Activated naive CD4-positive, alpha-beta T cell treated with anti-CD3 and anti-CD28 coated beads, Interleukin-2, amount 50 U/mL, for 72 hours (primary cell): ENCODE data around the gene RIOX2. TPM values are rescaled to one million over a fixed set of nuclear protein-coding genes. Genes with fewer than 3 reads are reported as not detected.
A peak's percentile ranks its signal among the peaks of the same experiment; 100 is the strongest.

Source experiments
- ATAC-seq, 2 donors: fragments of 150-1000 bp; cut with Tn5 transposase; 2 replicates each; pipeline ENCODE4 v1.10.0; 2021; ENCODE audit warnings: mild to moderate bottlenecking in 2 of 2, moderate library complexity in 2 of 2
- DNase-seq, 2 donors: peaks; one replicate each; pipeline ENCODE4 v3.0.0; 2021 to 2022; ENCODE audit warnings: low spot score in 2 of 2
- H3K27ac Mint-ChIP-seq, 2 donors: one replicate each; pipeline ENCODE4 v1.8.0; 2022; ENCODE audit warnings: mild to moderate bottlenecking in 2 of 2, mixed read lengths in 2 of 2
- H3K36me3 Mint-ChIP-seq, 2 donors: one replicate each; pipeline ENCODE4 v1.8.0; 2022; ENCODE audit warnings: mixed read lengths in 2 of 2
- H3K9me3 Mint-ChIP-seq, 2 donors: one replicate each; pipeline ENCODE4 v1.8.0; 2022; ENCODE audit warnings: mixed read lengths in 2 of 2
- total RNA-seq, 2 donors: library from RNA; stranded (reverse); gene quantifications; one replicate each; pipeline ENCODE4 v1.2.3, GENCODE V29; 2022

The RIOX2 gene
- total RNA-seq, 2 donors from 2014 or later = 9.3 to 38.9 TPM

DNA sequence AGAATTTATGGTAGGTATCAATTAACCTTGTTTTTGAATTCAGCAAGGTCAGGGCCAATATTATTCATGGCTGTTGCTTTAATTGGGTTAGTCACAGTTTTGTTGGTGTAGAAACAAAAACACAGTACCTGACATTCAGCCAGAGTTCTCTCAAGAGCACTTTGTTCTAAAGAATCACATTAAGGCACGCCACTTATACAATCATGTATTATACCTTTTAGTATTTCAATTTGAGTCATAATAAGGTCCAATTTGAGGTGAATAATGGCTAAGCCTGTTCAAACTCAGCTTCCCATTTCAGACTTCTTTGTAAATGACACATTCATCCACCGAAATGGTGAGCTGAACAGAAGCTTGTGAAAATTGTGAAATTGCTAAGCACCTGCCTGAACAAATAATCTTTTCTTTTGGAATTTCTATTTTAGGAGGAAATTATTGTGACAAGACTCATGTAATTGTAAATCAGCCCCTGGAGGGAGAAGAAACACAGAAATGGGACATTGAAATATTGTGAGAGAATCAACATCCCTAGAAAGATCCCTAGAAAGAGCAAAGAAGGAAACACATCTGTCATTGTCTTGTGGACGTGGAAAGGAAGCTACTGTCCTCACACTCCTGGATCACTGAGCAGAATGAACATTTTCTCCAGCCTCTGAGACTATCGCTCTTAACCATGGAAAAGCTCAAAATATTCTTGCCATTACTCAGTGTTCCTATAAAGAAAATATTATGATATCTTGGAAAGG, 29.3 kb downstream of the RIOX2 start:
- Mint-ChIP-seq H3K27ac (peak overlapping the region; percentile 60 to 67), H3K9me3 (no peaks in the 10 kb centered on the region), H3K36me3 (no peaks in the 10 kb centered on the region)
- ATAC-seq (peak; percentile 63 to 97), DNase-seq (no peak)

DNA sequence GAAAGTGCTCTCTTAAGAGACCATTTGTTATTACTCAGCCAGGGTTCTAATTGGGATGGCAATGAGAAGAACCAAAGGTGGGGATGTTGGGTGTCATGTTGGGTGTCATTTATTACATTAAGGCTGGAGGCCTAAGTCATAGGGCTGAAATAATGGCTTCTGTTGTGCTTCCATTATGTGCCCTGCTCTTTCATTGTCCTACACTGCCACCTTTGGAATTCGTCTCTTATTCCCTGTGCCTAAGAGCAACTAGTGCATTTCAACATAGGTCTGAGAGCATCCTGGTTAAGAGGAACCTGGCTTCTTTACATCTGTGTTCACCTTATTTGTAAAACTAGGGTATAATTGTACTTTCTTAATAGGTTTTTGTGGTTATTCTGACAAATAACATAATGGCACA, 32.2 kb downstream of the RIOX2 start:
- DNase-seq (no peak), ATAC-seq (no peak)
- Mint-ChIP-seq H3K36me3 (peaks cover 0 to 23% of the 10 kb centered on the region in 2 donors), H3K9me3 (no peaks in the 10 kb centered on the region), H3K27ac (no peak overlapping the region)

- DNase-seq = no peak
- Mint-ChIP-seq H3K36me3 (peaks cover 0 to 23% of the 10 kb centered on the region in 2 donors), H3K9me3 (no peaks in the 10 kb centered on the region), H3K27ac (no peak overlapping the region)
- no peak for ATAC-seq
Measured at GRCh38 chr3:97939401-97939800, 32.8 kb downstream of the RIOX2 start.

- H3K27ac Mint-ChIP-seq = no peak overlapping the region
- ATAC-seq = no peak
- no peak for DNase-seq
Measured at GRCh38 chr3:97938444-97938843, 33.8 kb downstream of the RIOX2 start.

DNA sequence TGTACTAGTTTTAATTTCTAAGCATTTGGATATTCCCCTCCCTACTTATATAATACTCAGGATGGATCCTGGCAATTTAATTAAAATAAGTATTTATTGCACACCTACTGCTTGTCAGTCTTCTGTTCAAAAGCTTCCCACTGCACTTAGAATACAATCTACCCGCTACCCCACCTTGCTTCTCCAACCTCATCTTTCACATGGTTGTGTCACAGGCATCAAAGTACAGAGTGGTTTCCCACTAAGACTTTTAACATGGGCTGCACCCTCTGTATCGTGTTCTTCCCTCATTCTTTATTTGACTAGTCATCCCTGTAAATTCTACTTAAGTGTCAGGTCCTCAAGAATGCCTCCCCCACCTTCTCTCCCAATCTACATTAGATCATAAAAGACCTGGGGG, 35.0 kb downstream of the RIOX2 start:
- Mint-ChIP-seq H3K36me3 (peaks cover 0 to 28% of the 10 kb centered on the region in 2 donors), H3K9me3 (no peaks in the 10 kb centered on the region), H3K27ac (no peak overlapping the region)
- DNase-seq = no peak
- ATAC-seq = peak in 1 of 2 donors; percentile 42

More at GRCh38 chr3:97938444-97938843, 33.8 kb downstream of the RIOX2 start:
- H3K9me3 Mint-ChIP-seq = no peaks in the 10 kb centered on the region
- H3K36me3 Mint-ChIP-seq = peaks cover 0 to 23% of the 10 kb centered on the region in 2 donors

- no peak for DNase-seq
- H3K36me3 Mint-ChIP-seq = peaks cover 7 to 36% of the 10 kb centered on the region in 2 donors
- peak overlapping the region in 1 of 2 donors; percentile 12 for H3K27ac Mint-ChIP-seq
- H3K9me3 Mint-ChIP-seq = peaks cover 6% of the 10 kb centered on the region in 2 donors
- peak; percentile 63 to 78 for ATAC-seq
Measured at GRCh38 chr3:97935842-97936241, 36.4 kb downstream of the RIOX2 start.

DNA sequence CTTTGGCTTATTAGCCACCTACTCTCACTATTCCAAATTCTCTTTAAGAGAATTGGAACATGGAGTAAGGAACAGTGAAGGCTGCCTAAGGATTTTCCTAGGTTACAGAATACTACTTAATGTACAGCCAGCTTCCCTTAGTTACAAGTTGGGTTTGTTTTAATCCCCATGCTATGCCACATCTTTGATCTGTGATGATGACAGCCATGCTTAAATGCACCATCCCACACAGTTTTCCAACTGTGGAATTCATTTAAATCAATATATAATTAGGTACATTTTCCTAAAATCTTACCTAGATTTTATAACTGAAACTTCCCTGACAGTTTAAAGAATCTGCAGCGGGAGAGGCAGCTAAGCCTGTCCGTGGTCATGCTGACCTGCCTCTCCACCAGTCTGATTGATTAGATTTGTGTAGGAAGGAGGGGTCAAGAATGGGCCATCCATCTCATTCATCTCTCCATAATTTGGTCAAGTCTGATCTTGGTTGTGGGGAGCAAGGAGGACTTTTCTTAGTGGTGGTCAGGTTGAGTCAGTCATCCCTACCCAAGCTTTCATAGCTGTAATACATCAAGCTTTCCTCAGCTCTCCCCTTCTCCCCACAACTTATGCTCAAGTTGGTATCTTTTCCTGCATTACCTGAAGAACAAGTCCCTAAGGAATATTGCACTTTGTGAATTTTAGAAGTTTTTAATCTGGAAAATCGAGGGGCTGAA, 37.1 kb downstream of the RIOX2 start:
- DNase-seq = no peak
- peaks cover 6 to 8% of the 10 kb centered on the region in 2 donors for H3K9me3 Mint-ChIP-seq

GRCh38 chr3:97932387-97932801, 39.8 kb downstream of the RIOX2 start:
- H3K9me3 Mint-ChIP-seq = peaks cover 6 to 8% of the 10 kb centered on the region in 2 donors
- no peak for DNase-seq
- H3K36me3 Mint-ChIP-seq = peaks cover 9 to 35% of the 10 kb centered on the region in 2 donors
- no peak for ATAC-seq
- H3K27ac Mint-ChIP-seq = no peak overlapping the region

More for the DNA sequence above, 37.1 kb downstream of the RIOX2 start:
- peak in 1 of 2 donors; percentile 62 for ATAC-seq
- peaks cover 9 to 39% of the 10 kb centered on the region in 2 donors for H3K36me3 Mint-ChIP-seq
- H3K27ac Mint-ChIP-seq = no peak overlapping the region

- no peak for ATAC-seq
- Mint-ChIP-seq H3K36me3 (peaks cover 9 to 26% of the 10 kb centered on the region in 2 donors), H3K9me3 (peaks cover 6 to 8% of the 10 kb centered on the region in 2 donors), H3K27ac (no peak overlapping the region)
- DNase-seq = no peak
Measured at GRCh38 chr3:97931218-97931617, 41.0 kb downstream of the RIOX2 start.

DNA sequence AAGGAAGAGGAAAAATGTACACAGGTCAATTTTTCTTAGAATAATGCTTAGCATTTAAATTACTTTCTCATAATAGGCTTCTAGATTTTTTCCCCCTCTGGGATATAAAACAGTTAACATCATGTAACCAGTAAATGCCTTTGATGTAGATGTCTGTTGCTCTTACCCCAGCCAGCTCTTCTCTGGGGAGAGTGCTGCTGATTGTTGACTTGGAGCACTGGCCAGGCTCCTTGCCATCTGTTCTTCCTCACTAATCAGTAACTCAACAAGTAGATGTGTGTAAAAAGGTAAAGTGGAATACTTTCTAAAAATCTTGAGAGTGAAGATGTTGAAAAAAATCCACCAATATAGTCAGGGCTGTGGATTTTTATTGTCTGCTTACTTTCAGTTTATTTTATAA, 42.2 kb downstream of the RIOX2 start:
- DNase-seq (no peak), ATAC-seq (no peak)
- Mint-ChIP-seq H3K9me3 (peaks cover 6 to 8% of the 10 kb centered on the region in 2 donors), H3K27ac (no peak overlapping the region), H3K36me3 (peaks cover 9 to 16% of the 10 kb centered on the region in 2 donors)

- DNase-seq = no peak
- no peak for ATAC-seq
- no peak overlapping the region for H3K27ac Mint-ChIP-seq
- peaks cover 18 to 23% of the 10 kb centered on the region in 2 donors for H3K36me3 Mint-ChIP-seq
- H3K9me3 Mint-ChIP-seq = peaks cover 6 to 8% of the 10 kb centered on the region in 2 donors
Measured at GRCh38 chr3:97928986-97929385, 43.2 kb downstream of the RIOX2 start.

DNA sequence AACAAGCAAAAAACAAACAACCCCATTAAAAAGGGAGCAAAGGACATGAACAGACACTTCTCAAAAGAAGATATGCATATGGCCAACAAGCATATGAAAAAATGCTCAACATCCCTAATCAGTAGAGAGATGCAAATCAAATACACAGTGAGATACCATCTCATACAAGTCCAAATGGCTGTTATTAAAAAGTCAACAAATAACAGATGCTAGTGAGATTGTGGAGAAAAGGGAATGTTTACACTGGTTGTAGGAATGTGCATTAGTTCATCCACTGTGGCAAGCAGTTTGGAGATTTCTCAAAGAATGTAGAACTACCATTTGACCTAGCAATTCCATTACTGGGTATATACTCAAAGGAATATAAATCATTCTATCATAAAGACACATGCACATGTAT, 44.5 kb downstream of the RIOX2 start:
- no peak for DNase-seq
- H3K36me3 Mint-ChIP-seq = peaks cover 23 to 25% of the 10 kb centered on the region in 2 donors
- ATAC-seq = no peak
- H3K9me3 Mint-ChIP-seq = peaks cover 6 to 8% of the 10 kb centered on the region in 2 donors
- H3K27ac Mint-ChIP-seq = no peak overlapping the region

DNA sequence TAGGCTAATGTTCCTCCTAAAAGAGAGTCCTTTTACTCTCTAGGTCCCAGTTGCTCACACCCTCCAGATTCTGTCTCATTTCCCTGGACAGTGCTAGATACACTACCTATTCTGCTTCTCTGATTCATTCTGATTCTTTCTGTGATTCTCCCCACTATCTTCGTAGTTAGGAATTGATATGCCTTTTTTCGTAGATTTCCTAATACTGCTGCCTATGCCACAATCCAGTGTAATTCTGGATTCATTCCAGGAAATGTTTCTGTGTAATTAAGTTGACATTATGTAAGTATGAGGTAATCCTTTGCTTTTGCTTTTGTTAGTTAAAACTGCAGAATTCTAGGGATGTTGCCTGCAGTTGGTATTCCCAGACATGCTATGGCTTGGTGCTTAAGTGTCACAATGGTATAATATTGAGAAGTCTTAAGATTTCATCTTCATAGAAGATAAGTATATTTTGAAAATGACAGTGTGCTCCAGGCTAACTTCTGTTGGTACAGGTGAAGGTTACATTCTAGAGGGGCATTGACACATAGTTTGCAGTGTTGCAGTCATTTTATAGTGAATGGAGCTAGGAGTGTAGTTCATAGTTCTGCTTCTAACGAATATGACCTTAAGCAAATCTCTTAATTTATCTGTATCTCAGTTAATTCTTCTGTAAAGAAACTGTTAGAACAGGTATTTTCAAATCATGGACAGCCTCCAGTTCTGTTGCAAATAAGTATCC, 54.3 kb downstream of the RIOX2 start:
- peaks cover 0 to 3% of the 10 kb centered on the region in 2 donors for H3K9me3 Mint-ChIP-seq
- no peak for DNase-seq
- no peak for ATAC-seq
- peaks cover 13 to 25% of the 10 kb centered on the region in 2 donors for H3K36me3 Mint-ChIP-seq
- H3K27ac Mint-ChIP-seq = no peak overlapping the region

DNA sequence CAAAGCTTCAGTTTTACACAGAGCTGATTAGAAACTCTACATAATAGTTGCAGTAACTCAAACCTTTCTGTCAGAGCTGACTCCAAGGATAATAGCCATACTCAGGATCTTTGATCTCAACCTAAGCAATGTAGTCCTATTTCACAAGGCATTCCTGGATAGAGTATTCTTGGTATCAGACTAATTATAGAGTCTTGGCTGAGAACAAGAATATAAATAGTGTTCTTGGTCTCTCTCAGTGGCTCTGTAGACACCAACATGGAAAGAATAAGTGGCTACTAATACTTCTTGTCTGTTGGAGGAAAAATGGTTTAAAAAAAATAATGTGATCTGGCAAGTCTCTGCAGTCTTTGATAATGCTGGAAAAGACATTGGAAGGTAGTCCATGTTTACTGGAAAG, 55.7 kb downstream of the RIOX2 start:
- no peak for ATAC-seq
- peaks cover 17 to 18% of the 10 kb centered on the region in 2 donors for H3K36me3 Mint-ChIP-seq
- DNase-seq = no peak
- no peak overlapping the region for H3K27ac Mint-ChIP-seq
- H3K9me3 Mint-ChIP-seq = peaks cover 0 to 4% of the 10 kb centered on the region in 2 donors

DNA sequence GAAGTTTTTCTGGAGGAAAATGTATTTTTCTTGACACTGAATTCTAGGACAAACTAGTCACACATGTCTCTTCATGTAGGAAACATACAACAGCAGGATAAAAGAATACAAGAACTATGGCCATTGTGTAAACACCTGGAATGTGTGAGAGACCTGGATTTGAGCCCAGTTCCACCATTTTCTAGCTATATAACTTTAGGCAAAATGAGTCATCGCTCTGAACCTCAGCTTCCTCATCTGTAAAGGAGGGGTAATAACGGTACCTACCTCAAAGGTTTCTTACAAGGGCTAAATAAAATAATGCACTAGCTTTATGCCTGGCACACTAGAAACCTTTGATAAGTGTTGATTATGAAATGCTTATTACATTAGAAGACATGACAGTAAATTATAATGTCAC, 57.8 kb downstream of the RIOX2 start:
- ATAC-seq (peak in 1 of 2 donors; percentile 43), DNase-seq (no peak)
- no peak overlapping the region for H3K27ac Mint-ChIP-seq
- H3K9me3 Mint-ChIP-seq = peaks cover 0 to 4% of the 10 kb centered on the region in 2 donors
- peaks cover 11 to 22% of the 10 kb centered on the region in 2 donors for H3K36me3 Mint-ChIP-seq

DNA sequence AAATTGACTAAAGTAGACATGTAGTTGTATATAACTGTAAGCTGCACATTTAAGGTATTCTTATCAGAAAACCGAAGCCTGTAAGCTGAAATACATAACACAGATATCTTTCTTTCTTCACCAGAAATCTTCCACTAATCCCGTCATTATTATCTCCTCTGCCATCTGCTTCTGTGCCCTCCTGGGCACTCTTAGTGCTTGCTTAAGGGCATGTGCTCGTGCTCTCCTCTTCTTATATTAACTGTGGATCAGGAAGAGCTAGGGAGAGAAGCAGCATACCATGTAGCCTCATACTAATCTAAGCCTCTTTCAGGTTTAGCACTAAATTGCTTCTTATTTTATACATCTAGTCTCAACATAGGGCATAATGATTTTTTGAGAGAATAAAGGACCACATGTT, 60.8 kb downstream of the RIOX2 start:
- H3K27ac Mint-ChIP-seq = peak overlapping the region in 1 of 2 donors; percentile 50

DNA sequence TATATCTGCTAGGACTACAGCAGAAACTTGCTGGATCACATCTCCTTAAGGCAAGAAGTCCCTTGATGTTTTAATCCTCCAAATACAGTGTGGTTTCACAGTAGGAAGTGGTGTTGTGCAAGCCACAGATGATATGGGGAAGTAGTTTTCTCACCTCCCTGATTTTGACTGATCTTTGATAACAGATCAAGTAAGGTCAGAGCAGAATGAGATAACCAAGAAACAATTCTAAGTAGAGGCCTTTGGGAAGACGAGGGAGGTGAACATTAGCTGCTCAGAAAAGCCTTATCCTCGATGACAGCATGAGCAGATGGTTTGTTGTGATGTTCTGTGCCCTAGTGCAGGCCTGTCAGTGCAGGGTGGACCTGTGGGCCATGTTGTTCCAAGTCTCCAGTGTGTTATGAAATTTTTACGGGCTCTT, 61.3 kb downstream of the RIOX2 start:
- Mint-ChIP-seq H3K9me3 (peaks cover 0 to 4% of the 10 kb centered on the region in 2 donors), H3K36me3 (peaks cover 6 to 13% of the 10 kb centered on the region in 2 donors), H3K27ac (peak overlapping the region in 1 of 2 donors; percentile 50)
- ATAC-seq (peak in 1 of 2 donors; percentile 44), DNase-seq (no peak)

More for the DNA sequence above, 60.8 kb downstream of the RIOX2 start:
- no peak for DNase-seq
- Mint-ChIP-seq H3K36me3 (peaks cover 6 to 16% of the 10 kb centered on the region in 2 donors), H3K9me3 (peaks cover 0 to 4% of the 10 kb centered on the region in 2 donors)
- ATAC-seq = no peak
